Inferior parietal cortex (tissue), 1 donor: ENCODE measurements around the gene UNKL.
"Not testable (repeated sequence)": the region's sequence is repeated elsewhere in the genome, so short reads cannot be mapped to it uniquely, and the experiment has no call there.

Source experiments
- DNase-seq: peaks from one replicate; pipeline ENCODE4 v3.0.0-alpha.2; 2016; ENCODE audit errors: extremely low spot score

Gene UNKL

DNA sequence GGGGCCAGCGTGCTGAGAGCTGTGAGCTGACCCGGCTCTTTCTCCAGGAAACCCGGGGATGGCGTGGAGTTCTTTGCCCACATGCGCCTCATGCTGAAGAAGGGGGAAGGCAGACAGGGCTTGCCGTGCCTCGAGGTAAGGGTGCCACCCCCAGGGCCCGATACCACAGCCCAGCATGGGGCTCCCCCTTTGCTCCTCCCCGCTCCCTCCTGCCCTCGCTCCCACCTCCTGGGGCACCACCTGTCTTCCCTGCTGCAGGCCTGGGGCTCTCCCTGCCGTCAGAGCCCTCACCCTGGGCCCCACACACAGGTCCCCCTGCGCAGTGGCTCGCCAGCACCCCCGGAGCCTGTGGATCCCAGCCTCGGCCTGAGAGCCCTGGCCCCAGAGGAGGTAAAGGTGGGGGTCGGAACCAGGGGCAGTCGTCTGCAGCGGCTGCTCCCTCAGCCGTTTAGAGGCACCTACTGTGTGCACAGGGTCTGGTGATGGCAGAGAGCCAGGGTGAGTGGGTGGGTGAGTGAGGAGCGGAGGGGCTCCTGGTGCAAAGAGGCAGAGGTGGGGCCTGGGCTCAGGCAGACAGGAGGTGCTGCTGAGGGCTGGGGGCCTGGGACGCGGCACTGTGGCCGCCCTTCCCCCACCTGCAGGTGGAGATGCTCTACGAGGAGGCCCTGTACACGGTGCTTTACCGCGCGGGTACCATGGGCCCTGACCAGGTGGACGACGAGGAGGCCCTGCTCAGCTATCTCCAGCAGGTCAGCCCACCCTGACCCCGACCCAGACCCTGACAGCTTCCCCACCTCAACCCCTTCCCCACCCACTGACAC lies 75.4 kb downstream of the UNKL start:
- no peak for DNase-seq

DNA sequence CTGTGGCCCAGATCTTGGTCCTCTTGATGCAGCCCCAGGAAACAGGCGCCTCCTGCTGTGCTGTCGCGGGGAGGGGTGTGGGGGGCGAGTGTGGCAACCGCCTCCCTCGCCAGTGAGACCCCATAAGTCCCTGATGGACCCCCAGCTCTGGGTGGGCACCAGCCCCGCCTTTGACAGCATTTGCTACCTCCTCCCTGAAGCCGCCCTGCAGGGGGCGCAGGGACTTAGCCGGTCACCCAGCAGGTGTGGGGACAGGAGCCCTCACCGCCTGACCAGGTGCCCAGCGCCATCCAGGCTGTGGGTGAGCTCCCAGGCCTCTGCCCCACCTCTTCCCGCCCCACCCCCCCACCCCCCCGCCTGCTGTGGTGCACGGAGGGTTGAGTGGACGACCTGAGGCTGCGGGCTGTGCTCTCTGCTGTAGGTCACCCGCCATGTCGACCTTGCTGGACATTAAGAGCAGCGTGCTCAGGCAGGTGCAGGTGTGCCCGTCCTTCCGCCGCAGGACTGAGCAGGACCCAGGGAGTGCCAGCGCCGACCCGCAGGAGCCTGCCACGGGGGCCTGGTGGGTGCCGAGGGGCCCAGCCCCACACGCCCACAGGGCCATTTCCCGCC lies 76.3 kb downstream of the UNKL start:
- DNase-seq, result no peak

DNA sequence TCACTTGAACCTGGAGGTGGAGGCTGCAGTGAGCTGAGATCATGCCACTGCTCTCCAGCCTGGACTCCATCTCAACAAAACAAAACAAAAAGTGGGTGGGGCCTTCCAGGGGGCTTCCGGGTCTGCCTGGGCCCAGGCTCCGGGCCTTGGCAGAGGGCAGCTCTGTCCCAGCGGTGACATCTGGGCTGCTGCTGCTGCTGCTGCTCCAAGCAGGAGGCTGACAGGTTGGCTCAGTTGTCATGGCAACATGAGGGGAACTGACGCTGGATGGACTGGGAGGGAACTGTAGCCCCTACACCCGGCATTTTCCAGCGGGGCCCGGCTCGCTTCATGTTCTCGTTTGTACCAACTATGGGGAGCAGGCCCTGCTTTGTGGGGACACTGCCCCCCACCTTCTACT lies 77.0 kb downstream of the UNKL start:
- DNase-seq, result no peak

DNA sequence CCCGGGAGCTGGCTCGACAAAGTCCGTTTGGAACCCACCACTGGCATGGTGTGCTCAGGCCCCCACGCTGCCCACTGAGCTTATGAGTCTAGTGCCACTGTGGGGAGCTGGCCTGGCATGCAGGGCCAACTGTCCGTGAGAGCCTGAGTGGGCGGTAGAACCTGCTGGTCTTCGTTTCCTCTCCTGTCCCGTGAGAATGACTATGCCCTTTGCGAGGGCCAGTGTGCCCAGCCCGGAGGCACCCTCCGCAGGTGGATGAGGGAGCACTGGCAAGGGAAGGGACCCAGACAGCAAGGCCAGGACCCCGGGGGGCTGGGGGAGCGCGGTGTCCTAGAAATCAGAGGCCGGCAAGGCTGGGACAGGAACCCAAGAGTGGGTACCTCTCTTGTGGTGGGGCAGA lies 77.9 kb downstream of the UNKL start:
- DNase-seq, result no peak

DNA sequence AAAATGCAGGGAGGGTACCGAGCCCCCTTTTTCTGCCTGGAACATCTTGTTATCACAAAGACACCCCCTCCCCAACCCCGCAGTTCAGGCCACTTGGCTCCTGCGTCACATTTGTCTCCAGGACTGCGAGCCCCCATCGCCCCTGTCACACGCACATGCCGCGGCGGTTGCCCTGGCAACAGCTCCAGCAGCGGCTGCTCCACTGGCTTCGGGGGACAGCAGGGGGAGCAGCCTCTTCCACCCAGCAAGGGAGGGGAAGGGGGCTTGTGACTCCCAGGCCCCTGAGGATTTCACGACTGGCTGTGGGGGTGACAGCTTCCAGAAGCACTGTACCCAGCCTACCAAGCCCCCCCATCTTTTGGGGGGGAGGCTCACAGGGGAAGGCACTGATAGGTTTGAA lies 78.5 kb downstream of the UNKL start:
- DNase-seq, result no peak

DNA sequence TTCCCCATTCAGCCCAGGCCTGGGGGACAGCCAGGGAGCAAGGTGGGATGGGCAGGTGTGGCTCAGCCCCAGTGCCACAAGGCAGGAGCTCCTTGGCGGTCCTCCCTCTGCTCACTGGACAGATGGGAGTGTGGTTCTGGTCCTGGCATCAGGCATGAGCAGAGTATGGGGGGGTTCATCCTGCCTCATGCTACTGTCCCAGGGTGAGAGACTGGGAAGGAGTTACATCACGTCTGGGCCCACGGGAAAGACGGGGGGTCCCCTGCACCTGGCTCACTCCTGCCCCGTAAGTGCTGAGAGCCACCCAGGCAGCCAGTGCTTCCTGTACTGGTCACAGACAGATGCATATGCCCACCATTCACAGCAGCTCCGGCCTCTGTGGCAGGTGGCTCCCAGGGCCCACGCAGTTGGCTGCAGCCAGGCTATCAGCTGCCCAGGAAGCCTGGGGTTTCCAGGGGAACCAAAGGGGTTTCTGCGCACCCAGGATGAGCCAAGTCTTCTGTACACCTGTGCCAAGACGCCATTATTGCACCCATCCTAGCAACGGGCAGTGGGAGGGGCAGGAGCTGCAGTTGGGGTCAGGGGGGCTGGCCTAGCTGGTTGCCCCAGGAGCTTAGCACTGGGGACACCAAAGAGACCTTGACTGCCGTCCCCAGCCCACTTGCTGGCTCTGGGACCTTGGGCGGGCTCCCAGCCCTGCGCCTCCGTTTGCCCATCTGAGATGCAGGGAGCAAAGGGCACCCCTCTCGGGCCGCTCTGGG lies 79.1 kb downstream of the UNKL start:
- DNase-seq, result no peak

DNA sequence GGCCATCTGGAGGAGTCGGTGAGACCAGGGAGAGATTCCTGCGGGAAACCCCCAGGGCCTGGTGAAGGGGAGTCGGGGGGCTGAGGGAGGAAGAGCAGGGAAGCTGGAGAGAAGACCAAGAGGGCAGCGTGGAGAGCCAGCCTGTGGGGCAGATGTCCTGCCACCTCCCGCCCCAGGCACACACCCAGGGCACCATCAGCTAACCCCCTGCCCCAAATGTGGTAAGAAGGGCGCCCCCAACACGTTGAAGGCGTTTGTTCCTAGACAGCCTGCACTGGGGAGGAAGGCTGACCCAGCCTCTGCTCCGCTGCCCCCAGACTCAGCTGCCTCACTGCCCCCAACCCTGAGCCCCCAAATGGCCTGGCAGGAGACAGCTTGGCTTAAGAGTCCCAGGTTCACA lies 79.8 kb downstream of the UNKL start:
- DNase-seq, result no peak

DNA sequence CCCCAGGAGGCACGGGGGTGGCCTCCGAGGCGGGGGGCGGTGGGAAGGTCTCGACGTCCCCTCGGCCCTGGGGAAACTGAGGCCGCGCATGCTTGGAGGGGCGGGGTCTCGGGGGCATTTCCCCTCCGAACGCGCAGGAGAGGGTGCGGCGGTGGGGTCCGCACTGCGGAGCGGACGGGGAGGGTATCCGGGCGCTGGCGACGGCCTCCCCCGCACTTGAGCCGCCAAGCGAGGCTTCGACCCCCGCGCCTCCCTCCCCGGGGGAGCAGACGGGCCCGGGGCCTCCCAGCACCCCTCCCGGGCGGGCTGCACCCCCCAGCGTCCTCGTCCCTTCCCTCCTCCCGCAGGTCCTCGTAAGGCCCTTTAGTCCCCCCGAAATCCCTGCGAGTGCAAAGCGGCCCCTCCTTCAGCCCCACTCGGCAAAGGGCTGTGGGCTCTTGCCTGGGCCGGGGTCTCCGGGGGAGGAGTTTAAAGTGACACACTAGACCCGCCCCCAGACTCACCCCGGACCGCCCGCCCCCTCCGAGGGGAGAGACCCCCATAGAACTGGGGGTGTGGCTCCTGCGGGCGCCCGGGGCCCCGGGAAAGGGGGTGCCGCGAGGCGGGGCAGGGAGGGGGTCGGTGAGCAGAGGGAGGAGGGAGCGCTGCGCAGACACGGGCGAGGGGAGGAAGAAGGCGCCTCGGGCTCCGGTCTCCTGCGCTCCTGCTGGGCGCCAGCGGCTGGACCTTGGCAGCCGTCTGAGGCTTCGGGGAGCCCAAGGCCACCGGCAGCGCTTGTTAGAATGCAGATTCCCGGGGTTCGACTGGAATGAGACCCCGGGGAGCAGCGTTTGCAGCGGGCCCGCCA lies 80.4 kb downstream of the UNKL start:
- DNase-seq, result no peak

DNA sequence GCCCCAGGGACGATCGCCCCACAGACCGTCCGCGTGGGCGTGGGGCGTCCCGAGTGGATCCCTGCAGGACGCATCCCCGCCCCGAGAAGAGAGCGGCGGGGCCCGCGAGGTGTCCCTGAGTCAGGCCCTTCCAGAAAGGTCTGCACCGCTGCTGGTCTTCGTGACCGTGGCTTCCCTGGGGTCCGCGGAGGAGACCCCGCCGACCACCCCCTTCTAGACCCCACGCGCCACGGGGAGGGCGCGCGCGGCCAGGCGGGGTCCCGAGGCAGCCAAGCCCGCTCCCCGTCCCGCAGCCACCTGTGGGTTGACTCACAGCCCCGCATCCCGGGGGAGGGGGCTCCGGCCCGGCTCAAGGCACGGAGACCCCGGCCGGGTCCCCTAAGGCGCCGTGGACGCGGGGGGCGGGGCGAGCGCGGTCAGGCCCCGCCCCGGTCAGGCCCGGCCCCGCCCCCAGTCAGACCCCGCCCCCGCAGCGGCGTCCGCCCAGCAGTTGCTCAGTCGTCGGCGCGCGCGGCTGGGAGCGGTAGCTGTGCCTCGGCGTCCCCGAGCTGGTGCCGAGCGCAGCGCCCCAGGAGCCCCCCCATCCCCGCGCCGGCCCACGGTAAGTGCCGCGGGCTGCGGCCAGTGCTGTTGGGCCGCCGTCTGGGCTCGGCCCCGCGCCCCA lies 81.2 kb downstream of the UNKL start, which contains the start of gene BAIAP3:
BAIAP3 (plus strand) TSS at position 497 of the 664 bp plus-strand sequence. CDS start 4,905 bp downstream, outside the sequence.
- no peak for DNase-seq

DNA sequence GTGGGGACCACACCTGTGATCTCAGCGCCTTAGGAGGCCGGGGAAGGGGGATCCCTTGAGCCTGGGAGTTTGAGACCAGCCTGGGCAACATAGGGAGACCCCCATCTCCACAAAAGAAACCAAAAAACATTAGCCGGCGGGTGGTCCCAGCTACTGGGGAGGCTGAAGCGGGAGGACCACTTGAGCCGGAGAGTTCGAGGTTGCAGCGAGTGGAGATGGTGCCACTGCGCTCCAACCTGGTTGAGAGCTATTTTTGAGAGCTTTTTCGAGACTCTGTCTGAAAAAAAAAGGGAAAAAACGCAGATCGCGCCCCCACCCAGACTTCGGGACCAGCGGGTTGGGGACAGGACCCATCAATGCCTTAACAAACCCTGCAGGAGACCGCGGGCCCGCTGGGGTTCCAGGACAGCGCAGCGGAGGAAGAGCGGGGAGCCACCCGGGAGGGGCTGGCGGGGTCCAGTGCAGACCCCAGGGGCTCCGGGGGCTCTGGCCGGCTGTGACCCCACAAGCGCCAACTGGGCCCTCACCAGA lies 81.8 kb downstream of the UNKL start:
- no peak for DNase-seq

DNA sequence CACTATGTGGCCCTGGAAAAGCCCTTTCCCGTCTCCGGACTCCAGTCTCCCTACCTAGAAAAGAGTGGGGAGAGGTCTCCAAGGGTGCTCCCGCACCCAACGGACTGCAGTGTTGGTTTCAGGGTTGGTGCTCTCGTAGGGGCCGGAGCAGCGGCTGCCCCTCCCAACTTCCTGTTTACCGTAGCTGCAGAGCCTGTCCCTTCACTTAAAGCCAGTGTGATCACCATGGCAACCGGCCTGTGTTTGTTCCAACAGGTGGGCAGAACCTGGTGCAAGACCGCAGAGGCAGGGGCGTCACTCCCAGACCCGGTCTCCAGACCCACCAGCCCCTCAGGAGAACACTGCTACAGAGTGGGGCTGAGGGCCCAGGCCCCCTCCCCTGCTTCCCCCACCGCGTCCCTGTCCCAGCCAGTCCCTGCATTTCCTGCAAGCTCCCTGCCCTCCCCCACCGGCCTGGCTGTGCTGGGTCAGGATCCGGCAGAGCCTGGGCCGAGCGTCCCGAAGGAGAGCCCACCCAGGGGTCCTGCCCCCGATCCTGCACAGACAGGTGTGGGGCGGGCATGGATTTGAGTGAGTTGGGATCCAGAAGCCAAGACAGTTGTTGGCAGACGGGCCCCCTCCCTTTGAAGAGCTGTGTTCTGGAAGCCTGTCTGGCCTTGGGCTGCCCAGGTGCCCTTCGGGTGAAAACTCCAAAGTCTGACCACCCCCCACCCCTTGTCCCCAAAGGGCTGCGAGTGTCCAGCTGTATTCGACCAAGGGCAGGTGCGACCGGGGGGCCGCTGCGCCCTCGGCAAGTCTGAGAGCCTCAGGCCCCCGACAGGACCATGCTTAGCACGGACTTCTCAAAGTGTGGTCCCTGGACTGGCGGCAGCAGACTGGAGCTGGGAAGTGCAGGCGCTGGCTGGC lies 82.5 kb downstream of the UNKL start:
- no peak for DNase-seq

DNA sequence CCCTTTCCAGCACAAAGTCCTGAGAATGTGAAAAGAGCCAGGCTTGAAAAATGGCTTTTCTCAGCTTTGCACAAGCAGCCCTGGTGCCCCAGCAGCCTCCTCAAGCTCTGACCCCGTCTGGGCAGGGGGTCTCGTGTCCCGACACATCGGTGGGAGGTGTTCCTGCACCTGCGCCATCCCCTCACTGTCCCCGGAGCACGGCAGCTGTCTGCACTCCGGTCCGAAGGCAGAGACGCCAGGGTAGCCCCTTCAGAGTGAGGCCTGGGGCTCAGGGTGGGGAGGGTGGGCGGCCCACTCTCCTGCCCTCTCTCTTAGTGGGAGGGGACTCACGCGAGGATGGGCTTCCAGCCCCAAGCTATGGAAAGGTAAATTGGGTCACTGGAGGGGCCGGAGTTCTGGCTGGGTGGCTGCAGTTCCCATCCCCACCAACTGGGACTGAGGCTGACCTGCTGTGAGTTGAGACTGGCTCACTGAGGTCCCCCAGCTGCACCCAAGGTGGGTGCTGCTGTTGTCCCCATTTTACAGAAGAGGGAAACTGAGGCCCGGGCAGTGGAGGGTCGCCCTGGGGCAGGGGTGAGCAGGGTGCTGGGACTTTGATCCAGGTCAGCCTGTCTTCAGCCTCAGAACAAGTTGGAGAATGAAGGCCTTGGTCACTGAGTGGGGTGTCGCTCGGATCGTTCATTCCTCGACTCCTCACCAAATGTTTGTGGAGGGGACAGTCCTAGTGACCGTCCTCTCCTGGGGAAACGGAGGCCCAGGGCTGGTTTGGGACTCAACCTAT lies 83.4 kb downstream of the UNKL start:
- no peak for DNase-seq

DNA sequence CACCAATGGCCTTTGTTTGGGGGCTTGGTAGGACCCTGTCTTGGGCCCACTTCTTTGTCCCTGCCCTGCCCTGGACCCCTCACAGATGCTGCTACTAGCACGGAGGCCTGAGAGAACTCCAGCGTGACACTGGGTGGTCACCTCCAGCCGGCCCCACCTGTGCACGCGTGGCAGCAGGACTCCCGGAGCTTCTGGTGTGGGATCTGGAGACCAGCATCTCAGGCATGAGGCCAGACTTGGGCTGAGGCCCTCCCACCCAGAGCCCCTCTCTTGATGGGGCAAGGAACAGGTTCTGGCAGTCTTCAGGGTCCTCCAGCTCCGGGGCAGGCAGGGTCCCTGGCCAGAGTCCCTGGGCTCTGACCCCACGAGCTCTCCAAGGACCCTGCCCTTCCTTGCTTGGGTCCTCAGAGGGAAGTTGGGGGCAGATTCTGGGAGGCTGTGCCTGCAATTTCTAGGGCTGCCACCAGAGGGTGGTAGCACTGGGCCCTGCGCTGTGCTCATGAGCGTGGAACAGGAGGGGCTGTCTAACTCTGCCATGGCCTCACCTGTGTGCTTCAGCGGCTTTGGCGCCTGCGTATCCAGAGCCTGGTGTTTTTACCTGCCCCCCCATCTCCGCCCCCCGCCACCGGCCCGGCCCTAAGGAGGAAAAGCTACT lies 84.1 kb downstream of the UNKL start:
- no peak for DNase-seq

DNA sequence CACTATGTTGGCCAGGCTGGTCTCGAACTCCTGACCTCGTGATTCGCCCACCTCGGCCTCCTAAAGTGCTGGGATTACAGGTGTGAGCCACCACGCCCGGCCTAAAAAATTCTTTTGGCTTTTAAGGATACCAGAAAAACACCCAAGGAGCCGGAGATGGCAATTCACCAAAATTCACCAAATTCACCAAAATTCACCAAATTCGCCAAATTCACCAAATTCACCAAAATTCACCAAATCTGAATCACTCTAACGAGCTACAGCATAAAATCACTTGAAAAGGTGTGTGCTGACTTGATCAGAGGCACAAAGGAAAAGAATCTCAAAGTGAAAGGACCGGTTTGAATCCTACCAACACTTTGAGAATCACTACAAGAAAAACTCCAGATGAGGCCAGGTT lies 85.5 kb downstream of the UNKL start:
- DNase-seq, result not testable (repeated sequence)

DNA sequence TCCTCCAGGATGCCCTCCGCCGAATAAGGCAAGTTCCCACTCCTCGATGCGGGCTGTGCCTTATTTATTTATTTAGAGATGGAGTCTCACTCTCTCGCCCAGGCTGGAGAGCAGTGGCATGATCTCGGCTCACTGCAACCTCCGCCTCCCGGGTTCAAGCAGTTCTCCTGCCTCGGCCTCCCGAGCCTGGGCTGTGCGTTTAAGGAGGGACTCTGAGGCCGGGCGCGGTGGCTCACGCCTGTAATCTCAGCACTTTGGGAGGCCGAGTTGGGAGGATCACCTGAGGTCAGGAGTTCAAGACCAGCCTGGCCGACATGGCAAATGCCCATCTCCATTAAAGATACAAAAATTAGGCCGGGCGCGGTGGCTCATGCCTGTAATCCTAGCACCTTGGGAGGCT lies 86.4 kb downstream of the UNKL start:
- DNase-seq, result not testable (repeated sequence)

DNA sequence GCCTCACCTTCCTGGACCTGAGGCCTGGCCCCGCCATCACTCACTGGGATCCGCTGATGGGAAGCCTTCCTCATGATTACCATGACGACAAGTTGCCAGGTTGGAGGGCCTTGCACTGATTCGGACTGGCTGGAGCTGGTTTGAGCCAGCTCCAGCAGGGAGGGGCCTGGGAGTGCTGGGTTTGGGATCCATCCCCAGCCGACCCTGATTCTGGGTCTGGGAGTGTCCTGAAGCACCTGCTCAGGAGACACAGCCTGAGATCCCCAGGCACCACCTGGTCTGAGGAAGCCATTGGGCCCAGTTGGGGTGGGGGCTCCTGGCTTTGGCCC lies 86.9 kb downstream of the UNKL start:
- DNase-seq, result no peak

DNA sequence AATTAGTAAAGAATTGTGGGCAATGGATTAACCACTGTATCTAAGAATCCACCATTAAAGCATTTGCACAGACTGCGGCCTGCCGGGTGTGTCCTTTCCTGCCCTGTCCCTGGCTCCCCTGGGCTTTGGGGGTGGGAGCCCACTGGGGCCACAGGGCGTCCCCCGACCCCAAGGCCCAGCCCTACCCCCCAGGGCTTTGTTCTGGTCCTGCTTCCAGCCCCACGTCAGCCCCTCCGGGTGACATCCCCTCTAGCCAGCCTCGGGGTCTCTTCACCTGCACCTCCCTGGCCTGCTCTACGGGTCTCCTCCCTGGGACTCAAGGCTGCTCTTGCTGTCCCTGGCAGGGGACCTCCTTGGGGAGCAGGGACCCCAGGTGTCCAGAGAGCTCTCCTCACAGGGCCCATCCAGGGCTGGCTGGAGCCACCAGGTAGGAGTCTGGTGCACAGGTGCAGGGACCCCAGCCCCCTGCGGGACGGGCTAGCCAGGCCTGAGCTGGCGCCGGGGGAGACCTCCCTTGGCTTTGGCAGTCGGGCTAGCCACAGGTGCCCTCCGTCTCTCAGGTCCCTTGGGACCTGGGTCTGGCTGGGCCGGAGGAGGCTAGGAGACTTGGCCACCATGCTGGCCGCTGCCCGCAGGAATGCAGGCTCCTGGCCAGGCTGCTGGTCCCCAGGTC lies 87.4 kb downstream of the UNKL start:
- no peak for DNase-seq

DNA sequence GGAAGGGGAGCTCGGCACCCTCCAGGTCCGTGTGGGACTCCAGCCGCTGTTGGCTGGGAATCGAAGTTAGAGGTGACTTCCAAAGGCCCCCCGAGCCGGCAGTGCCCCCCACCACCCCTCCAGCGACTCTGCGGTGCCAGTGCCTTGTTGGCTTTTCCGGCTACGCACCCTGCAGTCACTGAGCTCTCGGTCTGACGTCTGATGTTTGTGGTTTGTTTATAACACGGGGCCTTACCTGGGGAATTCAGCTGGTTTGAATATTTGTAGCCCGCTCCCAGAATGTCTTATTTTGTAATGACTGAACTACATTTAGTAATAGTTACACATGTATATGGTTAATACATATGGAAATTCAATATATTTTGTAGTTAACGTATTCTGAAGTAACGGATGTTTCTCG lies 88.1 kb downstream of the UNKL start:
- no peak for DNase-seq
